Activated naive CD4-positive, alpha-beta T cell treated with anti-CD3 and anti-CD28 coated beads for 36 hours (primary cell): Measurements from ENCODE around the gene THOC2. TPM values are rescaled to one million over a fixed set of nuclear protein-coding genes. Genes with fewer than 3 reads are reported as not detected.
"Not testable (repeated sequence)": the region's sequence is repeated elsewhere in the genome, so short reads cannot be mapped to it uniquely, and the experiment has no call there.

ENCODE experiments used
- CTCF ChIA-PET: fragments of 350-600 bp; sonication (Branson Sonifier 250); formaldehyde crosslinking; loops from one replicate; lab custom pipeline; 2021; ENCODE audit warnings: antibody characterized with exemption; lab: Charles Lee
- DNase-seq: peaks from one replicate; pipeline ENCODE4 v3.0.0-alpha.2; 2020
- H3K27ac Mint-ChIP-seq: one replicate; pipeline ENCODE4 v1.8.0; 2021; ENCODE audit warnings: mild to moderate bottlenecking, mixed read lengths
- H3K27me3 Mint-ChIP-seq: one replicate; pipeline ENCODE4 v1.8.0; 2021; ENCODE audit warnings: low read depth, mixed read lengths
- H3K36me3 Mint-ChIP-seq: one replicate; pipeline ENCODE4 v1.8.0; 2021; ENCODE audit warnings: low read depth, mixed read lengths
- H3K4me1 Mint-ChIP-seq: one replicate; pipeline ENCODE4 v1.8.0; 2021; ENCODE audit warnings: low read depth, mixed read lengths
- H3K4me3 Mint-ChIP-seq: one replicate; pipeline ENCODE4 v1.8.0; 2021; ENCODE audit warnings: mild to moderate bottlenecking, moderate library complexity, mixed read lengths
- H3K9me3 Mint-ChIP-seq: one replicate; pipeline ENCODE4 v1.8.0; 2021; ENCODE audit warnings: mixed read lengths
- intact Hi-C: fragments of 100-400 bp; cut with micrococcal nuclease; formaldehyde crosslinking; loops from one replicate; pipeline ENCODE4 v1.15.1; 2023
- total RNA-seq, 2 experiments: library from RNA; stranded (reverse); gene quantifications; one replicate each; pipeline ENCODE4 v1.2.3, GENCODE V29; 2021

The THOC2 gene
- total RNA-seq, 2 experiments from 2014 or later: 78.2 to 79.9 TPM

GRCh38 chrX:123590842-123591486 is 141.9 kb downstream of the THOC2 start:
- no peak overlapping the region for H3K27ac Mint-ChIP-seq
- H3K4me3 Mint-ChIP-seq: no peak overlapping the region
- no peaks in the 10 kb centered on the region for H3K27me3 Mint-ChIP-seq
- intact Hi-C loops: no loop called here
- H3K4me1 Mint-ChIP-seq: peaks cover 7% of the 10 kb centered on the region
- CTCF ChIA-PET: no interaction called here
- H3K9me3 Mint-ChIP-seq: no peaks in the 10 kb centered on the region
- no peaks in the 10 kb centered on the region for H3K36me3 Mint-ChIP-seq
- DNase-seq: no peak

- intact Hi-C loops: no loop called here
- Mint-ChIP-seq H3K36me3 (no peaks in the 10 kb centered on the region), H3K4me1 (peaks cover 7% of the 10 kb centered on the region), H3K27me3 (no peaks in the 10 kb centered on the region), H3K9me3 (no peaks in the 10 kb centered on the region), H3K27ac (no peak overlapping the region), H3K4me3 (no peak overlapping the region)
- DNase-seq: no peak
- CTCF ChIA-PET: no interaction called here
Observed at GRCh38 chrX:123588723-123589122, 144.1 kb downstream of the THOC2 start.

- H3K4me3 Mint-ChIP-seq: no peak overlapping the region
- CTCF ChIA-PET: no interaction called here
- H3K4me1 Mint-ChIP-seq: no peaks in the 10 kb centered on the region
- intact Hi-C loops: no loop called here
- H3K36me3 Mint-ChIP-seq: no peaks in the 10 kb centered on the region
- H3K9me3 Mint-ChIP-seq: peaks cover 3% of the 10 kb centered on the region
- H3K27me3 Mint-ChIP-seq: no peaks in the 10 kb centered on the region
- no peak for DNase-seq
- H3K27ac Mint-ChIP-seq: no peak overlapping the region
Observed at GRCh38 chrX:123581586-123581985, 151.3 kb downstream of the THOC2 start.

- no peaks in the 10 kb centered on the region for H3K4me1 Mint-ChIP-seq
- H3K27me3 Mint-ChIP-seq: no peaks in the 10 kb centered on the region
- no peak overlapping the region for H3K4me3 Mint-ChIP-seq
- no peak overlapping the region for H3K27ac Mint-ChIP-seq
- H3K9me3 Mint-ChIP-seq: peaks cover 6% of the 10 kb centered on the region
- no peak for DNase-seq
- H3K36me3 Mint-ChIP-seq: no peaks in the 10 kb centered on the region
- CTCF ChIA-PET: no interaction called here
- intact Hi-C loops: no loop called here
Observed at GRCh38 chrX:123580792-123581191, 152.1 kb downstream of the THOC2 start.

- H3K27me3 Mint-ChIP-seq, CTCF ChIA-PET, intact Hi-C loops, DNase-seq, H3K4me3 Mint-ChIP-seq, H3K4me1 Mint-ChIP-seq, H3K36me3 Mint-ChIP-seq, H3K27ac Mint-ChIP-seq: not testable (repeated sequence)
- H3K9me3 Mint-ChIP-seq: peaks cover 13% of the 10 kb centered on the region
Observed at GRCh38 chrX:123574027-123574426, 158.8 kb downstream of the THOC2 start.

GRCh38 chrX:123570011-123570590 is 162.8 kb downstream of the THOC2 start:
- Mint-ChIP-seq H3K9me3 (peaks cover 5% of the 10 kb centered on the region), H3K4me1 (no peaks in the 10 kb centered on the region), H3K27me3 (no peaks in the 10 kb centered on the region), H3K36me3 (no peaks in the 10 kb centered on the region), H3K4me3 (no peak overlapping the region), H3K27ac (no peak overlapping the region)
- CTCF ChIA-PET: no interaction called here
- intact Hi-C loops: no loop called here
- no peak for DNase-seq

- DNase-seq: no peak
- Mint-ChIP-seq H3K9me3 (no peaks in the 10 kb centered on the region), H3K36me3 (peaks cover 2% of the 10 kb centered on the region), H3K27ac (no peak overlapping the region), H3K27me3 (no peaks in the 10 kb centered on the region), H3K4me1 (no peaks in the 10 kb centered on the region), H3K4me3 (no peak overlapping the region)
- CTCF ChIA-PET: no interaction called here
- intact Hi-C loops: no loop called here
Observed at GRCh38 chrX:123563167-123563566, 169.7 kb downstream of the THOC2 start.

- DNase-seq: no peak
- H3K27me3 Mint-ChIP-seq: no peaks in the 10 kb centered on the region
- H3K4me1 Mint-ChIP-seq: no peaks in the 10 kb centered on the region
- no peak overlapping the region for H3K4me3 Mint-ChIP-seq
- no peaks in the 10 kb centered on the region for H3K9me3 Mint-ChIP-seq
- intact Hi-C loops: no loop called here
- no peak overlapping the region for H3K27ac Mint-ChIP-seq
- CTCF ChIA-PET: no interaction called here
- peaks cover 2% of the 10 kb centered on the region for H3K36me3 Mint-ChIP-seq
Observed at GRCh38 chrX:123562342-123563146, 170.3 kb downstream of the THOC2 start.

GRCh38 chrX:123561439-123562215 is 171.2 kb downstream of the THOC2 start:
- H3K36me3 Mint-ChIP-seq: peaks cover 2% of the 10 kb centered on the region
- intact Hi-C loops: no loop called here
- no peaks in the 10 kb centered on the region for H3K4me1 Mint-ChIP-seq
- no peaks in the 10 kb centered on the region for H3K9me3 Mint-ChIP-seq
- no peaks in the 10 kb centered on the region for H3K27me3 Mint-ChIP-seq
- CTCF ChIA-PET: no interaction called here
- DNase-seq: no peak
- no peak overlapping the region for H3K4me3 Mint-ChIP-seq
- no peak overlapping the region for H3K27ac Mint-ChIP-seq

GRCh38 chrX:123550829-123551228 is 182.0 kb downstream of the THOC2 start:
- Mint-ChIP-seq H3K9me3 (no peaks in the 10 kb centered on the region), H3K27me3 (no peaks in the 10 kb centered on the region), H3K27ac (no peak overlapping the region), H3K4me3 (no peak overlapping the region), H3K4me1 (no peaks in the 10 kb centered on the region), H3K36me3 (no peaks in the 10 kb centered on the region)
- no peak for DNase-seq
- CTCF ChIA-PET: no interaction called here
- intact Hi-C loops: no loop called here
